Osteoblast (primary cell): ENCODE measurements around the gene LYPD4. TPM values are rescaled to one million over a fixed set of nuclear protein-coding genes. Genes with fewer than 3 reads are reported as not detected.

ENCODE experiments used
- DNase-seq: peaks from one replicate; pipeline ENCODE4 v3.0.0; 2011; ENCODE audit warnings: low spot score, mixed read lengths; ENCODE audit not compliant: insufficient read length; ENCODE audit errors: missing footprints
- H2AFZ ChIP-seq: 2 replicates; pipeline ENCODE4 v1.6.0; 2011; ENCODE audit warnings: mild to moderate bottlenecking, low read length
- H3K27ac ChIP-seq: 2 replicates; pipeline ENCODE4 v1.5.1; 2011; ENCODE audit warnings: mild to moderate bottlenecking, low read depth, low read length, moderate library complexity
- H3K27me3 ChIP-seq: 2 replicates; pipeline ENCODE4 v1.6.0; 2012; ENCODE audit warnings: mild to moderate bottlenecking, control low read depth, inconsistent platforms, low read length, moderate library complexity; ENCODE audit not compliant: insufficient read depth
- H3K36me3 ChIP-seq: 2 replicates; pipeline ENCODE4 v1.5.1; 2011; ENCODE audit warnings: mild to moderate bottlenecking, low read length, control low read depth, moderate library complexity; ENCODE audit not compliant: insufficient read depth
- H3K4me1 ChIP-seq: 2 replicates; pipeline ENCODE4 v1.5.1; 2011; ENCODE audit warnings: mild to moderate bottlenecking, low read length, control low read depth, moderate library complexity; ENCODE audit not compliant: insufficient read depth
- H3K4me2 ChIP-seq: 2 replicates; pipeline ENCODE4 v1.6.0; 2011; ENCODE audit warnings: mild to moderate bottlenecking, low read length; ENCODE audit not compliant: insufficient read depth
- H3K4me3 ChIP-seq: fragments of 200-600 bp; sonication (generic); 3 replicates; pipeline ENCODE4 v1.5.1; 2012; ENCODE audit warnings: mild to moderate bottlenecking, low read length, inconsistent platforms; ENCODE audit not compliant: insufficient read depth
- H3K79me2 ChIP-seq: 2 replicates; pipeline ENCODE4 v1.6.0; 2012; ENCODE audit warnings: mild to moderate bottlenecking, low read length, control low read depth, inconsistent platforms; ENCODE audit not compliant: insufficient read depth
- H3K9me3 ChIP-seq: 2 replicates; pipeline ENCODE4 v1.5.1; 2011; ENCODE audit warnings: low read depth, low read length, control low read depth
- H4K20me1 ChIP-seq: 2 replicates; pipeline ENCODE4 v1.6.0; 2012; ENCODE audit warnings: mild to moderate bottlenecking, low read length, control low read depth; ENCODE audit not compliant: insufficient read depth
- total RNA-seq: library from RNA; depleted of rRNA; stranded (reverse); fragments of >200 nt; gene quantifications from 2 replicates; pipeline ENCODE4 v1.2.3, GENCODE V29; 2012
- TF ChIP-seq, protein P1 (sequence below): IDR thresholded peaks from 2 replicates; pipeline ENCODE4 v1.5.1; 2011; ENCODE audit warnings: mild to moderate bottlenecking, low read depth, low read length, moderate library complexity; ENCODE audit errors: extremely low read depth

LYPD4 gene
- total RNA-seq, 1 donor = not detected

DNA sequence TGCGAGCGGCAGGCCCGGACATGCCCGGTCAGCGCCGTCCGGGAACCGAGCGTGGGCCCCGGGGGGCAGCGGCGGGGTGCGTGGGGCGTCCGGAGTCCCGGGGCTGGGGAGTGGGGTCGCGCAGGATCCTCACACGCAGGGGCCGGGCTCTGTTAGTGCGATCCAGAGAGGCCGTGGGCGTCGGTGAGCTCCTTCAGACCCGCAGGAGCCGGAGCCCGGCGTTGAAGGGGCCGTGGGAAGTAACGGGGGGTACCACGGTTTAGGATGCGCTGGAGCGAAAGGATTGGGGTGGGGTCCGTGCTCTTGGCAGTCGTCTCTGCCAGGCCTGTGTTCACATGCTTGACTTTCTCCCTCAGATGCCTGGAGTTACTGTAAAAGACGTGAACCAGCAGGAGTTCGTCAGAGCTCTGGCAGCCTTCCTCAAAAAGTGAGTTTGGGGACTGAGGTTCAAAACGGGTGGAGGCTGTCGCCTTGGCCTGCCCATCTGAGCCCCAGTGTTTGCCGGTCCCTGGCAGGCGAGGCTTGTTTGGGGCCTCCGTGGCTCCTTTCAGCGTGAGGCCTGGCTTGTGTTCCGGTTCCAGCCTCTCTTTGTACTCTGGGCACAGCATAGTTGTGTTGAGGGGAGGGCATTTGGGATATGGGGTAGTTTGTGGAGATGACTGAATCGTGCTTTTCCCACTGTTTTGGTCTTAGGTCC lies 16.1 kb upstream of the LYPD4 start:
- Histone ChIP-seq H3K4me1 (peaks cover 28% of the 10 kb centered on the region), H3K79me2 (peaks cover 55% of the 10 kb centered on the region), H4K20me1 (peaks cover 44% of the 10 kb centered on the region), H3K27ac (peak overlapping the region; percentile 95), H3K4me3 (peak overlapping the region; percentile 93), H3K27me3 (peaks cover 3% of the 10 kb centered on the region), H3K4me2 (peak overlapping the region; percentile 97), H3K9me3 (no peaks in the 10 kb centered on the region), H2AFZ (no peak overlapping the region), H3K36me3 (peaks cover 48% of the 10 kb centered on the region)
- TF ChIP-seq, protein P1, sequence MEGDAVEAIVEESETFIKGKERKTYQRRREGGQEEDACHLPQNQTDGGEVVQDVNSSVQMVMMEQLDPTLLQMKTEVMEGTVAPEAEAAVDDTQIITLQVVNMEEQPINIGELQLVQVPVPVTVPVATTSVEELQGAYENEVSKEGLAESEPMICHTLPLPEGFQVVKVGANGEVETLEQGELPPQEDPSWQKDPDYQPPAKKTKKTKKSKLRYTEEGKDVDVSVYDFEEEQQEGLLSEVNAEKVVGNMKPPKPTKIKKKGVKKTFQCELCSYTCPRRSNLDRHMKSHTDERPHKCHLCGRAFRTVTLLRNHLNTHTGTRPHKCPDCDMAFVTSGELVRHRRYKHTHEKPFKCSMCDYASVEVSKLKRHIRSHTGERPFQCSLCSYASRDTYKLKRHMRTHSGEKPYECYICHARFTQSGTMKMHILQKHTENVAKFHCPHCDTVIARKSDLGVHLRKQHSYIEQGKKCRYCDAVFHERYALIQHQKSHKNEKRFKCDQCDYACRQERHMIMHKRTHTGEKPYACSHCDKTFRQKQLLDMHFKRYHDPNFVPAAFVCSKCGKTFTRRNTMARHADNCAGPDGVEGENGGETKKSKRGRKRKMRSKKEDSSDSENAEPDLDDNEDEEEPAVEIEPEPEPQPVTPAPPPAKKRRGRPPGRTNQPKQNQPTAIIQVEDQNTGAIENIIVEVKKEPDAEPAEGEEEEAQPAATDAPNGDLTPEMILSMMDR = no peak
- DNase-seq = peak; percentile 73

DNA sequence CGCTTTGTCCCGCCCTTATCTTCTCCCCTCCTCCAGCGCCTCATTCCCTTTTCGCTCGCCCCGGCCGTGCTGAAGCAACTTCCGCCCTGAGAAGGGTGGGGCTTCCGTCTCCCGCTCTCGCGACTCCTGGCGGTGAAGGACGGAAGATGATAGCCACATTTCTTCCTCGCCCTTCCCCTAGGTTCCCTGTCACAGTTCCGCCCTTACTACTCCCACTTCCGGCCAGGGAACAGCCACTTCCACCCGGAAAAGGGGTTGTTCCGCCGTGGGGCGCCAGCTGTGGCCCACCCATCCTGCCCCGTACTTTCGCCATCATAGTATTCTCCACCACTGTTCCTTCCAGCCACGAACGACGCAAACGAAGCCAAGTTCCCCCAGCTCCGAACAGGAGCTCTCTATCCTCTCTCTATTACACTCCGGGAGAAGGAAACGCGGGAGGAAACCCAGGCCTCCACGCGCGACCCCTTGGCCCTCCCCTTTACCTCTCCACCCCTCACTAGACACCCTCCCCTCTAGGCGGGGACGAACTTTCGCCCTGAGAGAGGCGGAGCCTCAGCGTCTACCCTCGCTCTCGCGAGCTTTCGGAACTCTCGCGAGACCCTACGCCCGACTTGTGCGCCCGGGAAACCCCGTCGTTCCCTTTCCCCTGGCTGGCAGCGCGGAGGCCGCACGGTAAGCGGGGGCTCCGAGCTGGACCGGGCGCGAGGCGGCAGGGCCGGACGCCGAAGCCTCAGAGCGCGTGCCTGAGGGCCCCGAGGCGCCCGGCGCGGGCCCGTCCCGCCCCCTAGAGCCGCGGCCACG lies 15.3 kb upstream of the LYPD4 start, which contains the start of gene RPS19:
Gene RPS19 (plus strand): TSS at position 638 of the 801 bp plus-strand sequence. CDS start 520 bp downstream, outside the sequence.
- peak; percentile 99 for DNase-seq
- Histone ChIP-seq H4K20me1 (peaks cover 37% of the 10 kb centered on the region), H3K4me2 (peak within 1 kb of the TSS; percentile 97), H2AFZ (peak within 1 kb of the TSS; percentile 97), H3K4me3 (peak within 1 kb of the TSS; percentile 93), H3K36me3 (peaks cover 41% of the 10 kb centered on the region), H3K27me3 (peaks cover 8% of the 10 kb centered on the region), H3K4me1 (peaks cover 28% of the 10 kb centered on the region), H3K79me2 (peaks cover 48% of the 10 kb centered on the region), H3K27ac (peak within 1 kb of the TSS; percentile 95), H3K9me3 (no peaks in the 10 kb centered on the region)
- TF ChIP-seq, protein P1 = peak; percentile 56

DNA sequence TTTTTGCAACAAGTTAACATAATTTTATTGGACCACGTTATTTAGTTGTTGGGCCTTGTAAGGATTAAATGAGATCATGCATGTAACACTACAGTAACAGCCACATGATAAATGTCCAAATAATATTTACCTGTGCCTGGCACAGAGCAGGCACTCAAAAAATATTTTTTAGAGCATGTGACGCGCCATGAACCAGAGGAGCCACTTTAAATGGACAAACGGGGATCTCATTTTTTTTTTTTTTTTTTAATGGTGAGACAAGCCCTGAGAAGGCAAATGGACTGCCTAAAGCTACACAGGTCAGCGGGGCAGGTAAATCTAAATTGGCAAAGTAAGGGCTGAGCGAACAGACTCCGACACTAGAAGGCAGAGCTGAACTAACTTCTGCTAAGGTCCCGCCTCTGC lies 14.7 kb upstream of the LYPD4 start:
- H3K27ac ChIP-seq = no peak overlapping the region

More for the DNA sequence above, 14.7 kb upstream of the LYPD4 start:
- Histone ChIP-seq H3K4me1 (peaks cover 25% of the 10 kb centered on the region), H3K4me3 (peak overlapping the region; percentile 93), H3K36me3 (peaks cover 35% of the 10 kb centered on the region), H3K9me3 (no peaks in the 10 kb centered on the region), H2AFZ (peak overlapping the region; percentile 60), H3K4me2 (peak overlapping the region; percentile 92), H3K27me3 (peaks cover 14% of the 10 kb centered on the region), H4K20me1 (peaks cover 31% of the 10 kb centered on the region), H3K79me2 (peaks cover 42% of the 10 kb centered on the region)
- DNase-seq = no peak
- TF ChIP-seq, protein P1 = no peak
